ENCODE data around the gene TRAFD1.

DNA sequence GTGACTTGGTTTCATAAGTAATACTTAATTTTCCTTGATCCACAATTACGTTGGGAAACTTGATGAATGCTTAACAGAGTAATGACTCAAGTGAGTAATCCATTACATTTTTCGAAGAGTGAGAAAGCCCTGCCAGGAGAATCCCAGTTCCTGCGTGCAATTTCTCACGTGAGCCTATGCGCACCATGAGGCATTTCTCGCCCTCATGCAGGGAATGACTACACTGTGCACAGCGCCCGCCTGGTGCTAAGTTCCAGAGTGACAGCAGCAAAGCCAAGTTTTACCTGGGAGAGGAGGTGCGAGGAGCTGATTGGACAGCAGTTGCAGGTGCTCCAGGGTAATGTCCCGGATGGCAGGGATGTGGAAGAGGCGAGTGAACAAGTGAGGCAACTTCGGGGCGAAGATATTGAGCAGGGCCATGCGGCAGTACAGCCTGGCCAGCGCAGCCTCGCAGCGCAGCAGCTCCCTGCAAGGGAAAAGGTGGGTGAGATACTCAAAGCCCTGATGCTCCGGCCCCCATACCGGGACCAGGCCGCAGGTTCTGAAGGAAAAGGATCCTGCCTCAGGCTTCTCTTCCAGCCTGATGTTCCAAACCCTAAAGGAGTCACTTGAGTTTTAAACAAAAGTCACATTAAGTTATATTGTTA, 69.4 kb downstream of the TRAFD1 start:
- TF ChIP-seq, protein P1, sequence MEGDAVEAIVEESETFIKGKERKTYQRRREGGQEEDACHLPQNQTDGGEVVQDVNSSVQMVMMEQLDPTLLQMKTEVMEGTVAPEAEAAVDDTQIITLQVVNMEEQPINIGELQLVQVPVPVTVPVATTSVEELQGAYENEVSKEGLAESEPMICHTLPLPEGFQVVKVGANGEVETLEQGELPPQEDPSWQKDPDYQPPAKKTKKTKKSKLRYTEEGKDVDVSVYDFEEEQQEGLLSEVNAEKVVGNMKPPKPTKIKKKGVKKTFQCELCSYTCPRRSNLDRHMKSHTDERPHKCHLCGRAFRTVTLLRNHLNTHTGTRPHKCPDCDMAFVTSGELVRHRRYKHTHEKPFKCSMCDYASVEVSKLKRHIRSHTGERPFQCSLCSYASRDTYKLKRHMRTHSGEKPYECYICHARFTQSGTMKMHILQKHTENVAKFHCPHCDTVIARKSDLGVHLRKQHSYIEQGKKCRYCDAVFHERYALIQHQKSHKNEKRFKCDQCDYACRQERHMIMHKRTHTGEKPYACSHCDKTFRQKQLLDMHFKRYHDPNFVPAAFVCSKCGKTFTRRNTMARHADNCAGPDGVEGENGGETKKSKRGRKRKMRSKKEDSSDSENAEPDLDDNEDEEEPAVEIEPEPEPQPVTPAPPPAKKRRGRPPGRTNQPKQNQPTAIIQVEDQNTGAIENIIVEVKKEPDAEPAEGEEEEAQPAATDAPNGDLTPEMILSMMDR (IDR thresholded peaks at IDR 0.05) = no peak
- no peak for TF ChIP-seq POLR2A (IDR thresholded peaks at IDR 0.05)

Measured in esophagus squamous epithelium (tissue), 4 donors.